Karpas-422 (cell line): ENCODE measurements around the gene TFAP2E. TPM values are rescaled to one million over a fixed set of nuclear protein-coding genes. Genes with fewer than 3 reads are reported as not detected.
A peak's percentile ranks its signal among the peaks of the same experiment; 100 is the strongest.
"Not testable (repeated sequence)": the region's sequence is repeated elsewhere in the genome, so short reads cannot be mapped to it uniquely, and the experiment has no call there.

Experiments used
- DNase-seq: peaks from one replicate; pipeline ENCODE4 v3.0.0-alpha.2; 2015
- H2AFZ ChIP-seq: fragments of 200-600 bp; sonication (generic); 2 replicates; pipeline ENCODE4 v1.6.1; 2014; ENCODE audit warnings: antibody characterized with exemption, low read length, mixed read lengths
- H3K27ac ChIP-seq: fragments of 200-600 bp; sonication (generic); 2 replicates; pipeline ENCODE4 v1.5.1; 2014; ENCODE audit warnings: mild to moderate bottlenecking, low read length, moderate library complexity
- H3K27me3 ChIP-seq: fragments of 200-600 bp; sonication (generic); 2 replicates; pipeline ENCODE4 v1.6.1; 2014; ENCODE audit warnings: low read length, mixed read lengths
- H3K36me3 ChIP-seq: fragments of 200-600 bp; sonication (generic); 2 replicates; pipeline ENCODE4 v1.6.1; 2014; ENCODE audit warnings: low read length, mixed read lengths; ENCODE audit not compliant: insufficient read depth
- H3K4me1 ChIP-seq: fragments of 200-600 bp; sonication (generic); 2 replicates; pipeline ENCODE4 v1.6.1; 2014; ENCODE audit warnings: mild to moderate bottlenecking, low read length, mixed read lengths
- H3K4me2 ChIP-seq: fragments of 200-600 bp; sonication (generic); 2 replicates; pipeline ENCODE4 v1.6.1; 2014; ENCODE audit warnings: low read length, low read depth, mild to moderate bottlenecking; ENCODE audit not compliant: poor library complexity, severe bottlenecking
- H3K4me3 ChIP-seq: fragments of 200-600 bp; sonication (generic); 2 replicates; pipeline ENCODE4 v1.5.1; 2014; ENCODE audit warnings: mild to moderate bottlenecking, antibody characterized with exemption, low read length, mixed read lengths
- H3K79me2 ChIP-seq: fragments of 200-600 bp; sonication (generic); 2 replicates; pipeline ENCODE4 v1.6.1; 2014; ENCODE audit warnings: mild to moderate bottlenecking, low read length, mixed read lengths
- H3K9ac ChIP-seq: fragments of 200-600 bp; sonication (generic); 2 replicates; pipeline ENCODE4 v1.6.0; 2014; ENCODE audit warnings: low read length
- H3K9me2 ChIP-seq: fragments of 200-600 bp; sonication (generic), shearing (Covaris generic); replicated peaks from 2 replicates; pipeline ENCODE4 v1.6.0; 2014; ENCODE audit warnings: mild to moderate bottlenecking, low read length, moderate library complexity; ENCODE audit not compliant: insufficient read depth
- H3K9me3 ChIP-seq: fragments of 300-700, 200-600 bp; sonication (generic); 2 replicates; pipeline ENCODE4 v1.6.1; 2014; ENCODE audit warnings: low read length, mixed read lengths
- H4K20me1 ChIP-seq: fragments of 200-600 bp; sonication (generic); 2 replicates; pipeline ENCODE4 v1.6.1; 2014; ENCODE audit warnings: mild to moderate bottlenecking, antibody characterized with exemption, low read length, low read depth; ENCODE audit not compliant: insufficient read depth
- total RNA-seq: library from RNA; depleted of rRNA; stranded (reverse); fragments of >200 nt; shearing (Covaris generic); gene quantifications from 2 replicates; pipeline ENCODE4 v1.2.3, GENCODE V29; 2014; ENCODE audit warnings: low replicate concordance

Gene TFAP2E
- total RNA-seq, 1 experiment from 2014 or later = 0.56 TPM

DNA sequence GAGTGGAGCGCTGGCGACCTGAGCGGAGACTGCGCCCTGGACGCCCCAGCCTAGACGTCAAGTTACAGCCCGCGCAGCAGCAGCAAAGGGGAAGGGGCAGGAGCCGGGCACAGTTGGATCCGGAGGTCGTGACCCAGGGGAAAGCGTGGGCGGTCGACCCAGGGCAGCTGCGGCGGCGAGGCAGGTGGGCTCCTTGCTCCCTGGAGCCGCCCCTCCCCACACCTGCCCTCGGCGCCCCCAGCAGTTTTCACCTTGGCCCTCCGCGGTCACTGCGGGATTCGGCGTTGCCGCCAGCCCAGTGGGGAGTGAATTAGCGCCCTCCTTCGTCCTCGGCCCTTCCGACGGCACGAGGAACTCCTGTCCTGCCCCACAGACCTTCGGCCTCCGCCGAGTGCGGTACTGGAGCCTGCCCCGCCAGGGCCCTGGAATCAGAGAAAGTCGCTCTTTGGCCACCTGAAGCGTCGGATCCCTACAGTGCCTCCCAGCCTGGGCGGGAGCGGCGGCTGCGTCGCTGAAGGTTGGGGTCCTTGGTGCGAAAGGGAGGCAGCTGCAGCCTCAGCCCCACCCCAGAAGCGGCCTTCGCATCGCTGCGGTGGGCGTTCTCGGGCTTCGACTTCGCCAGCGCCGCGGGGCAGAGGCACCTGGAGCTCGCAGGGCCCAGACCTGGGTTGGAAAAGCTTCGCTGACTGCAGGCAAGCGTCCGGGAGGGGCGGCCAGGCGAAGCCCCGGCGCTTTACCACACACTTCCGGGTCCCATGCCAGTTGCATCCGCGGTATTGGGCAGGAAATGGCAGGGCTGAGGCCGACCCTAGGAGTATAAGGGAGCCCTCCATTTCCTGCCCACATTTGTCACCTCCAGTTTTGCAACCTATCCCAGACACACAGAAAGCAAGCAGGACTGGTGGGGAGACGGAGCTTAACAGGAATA lies 4.2 kb downstream of the TFAP2E start:
- Histone ChIP-seq H3K9me2 (no peaks in the 10 kb centered on the region), H2AFZ (peak overlapping the region; percentile 99), H3K36me3 (no peaks in the 10 kb centered on the region), H3K27ac (no peak overlapping the region), H3K4me3 (peak overlapping the region; percentile 67), H3K9me3 (no peaks in the 10 kb centered on the region), H3K79me2 (no peaks in the 10 kb centered on the region), H3K9ac (peak overlapping the region; percentile 70), H3K27me3 (no peaks in the 10 kb centered on the region), H4K20me1 (no peaks in the 10 kb centered on the region), H3K4me2 (peak overlapping the region; percentile 87), H3K4me1 (peaks cover 40% of the 10 kb centered on the region)
- DNase-seq = peak; percentile 86

DNA sequence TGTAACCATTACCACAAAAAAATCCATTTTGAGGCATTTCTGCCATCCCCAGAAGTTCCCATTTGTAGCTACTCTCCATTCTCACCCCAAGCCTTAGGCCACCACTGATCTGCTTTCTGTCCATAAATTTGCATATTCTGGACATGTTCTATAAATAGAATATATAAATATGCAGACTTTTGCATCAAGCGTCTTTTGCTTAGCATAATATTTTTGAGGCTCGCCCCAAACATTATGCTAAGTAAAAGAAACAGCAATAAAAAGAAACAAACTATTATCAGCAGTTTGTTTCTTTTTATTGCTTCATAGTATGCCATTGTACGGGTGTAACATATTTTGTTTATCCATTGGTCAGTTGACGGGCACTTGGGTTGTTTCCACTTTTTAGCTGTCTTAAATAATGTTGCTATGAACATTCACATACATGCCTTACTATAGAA lies 7.9 kb downstream of the TFAP2E start:
- Histone ChIP-seq H3K4me2 (peak overlapping the region; percentile 8), H3K4me1 (peaks cover 40% of the 10 kb centered on the region), H3K27ac (no peak overlapping the region), H2AFZ (no peak overlapping the region), H3K79me2 (no peaks in the 10 kb centered on the region), H3K9me2 (no peaks in the 10 kb centered on the region), H3K9ac (no peak overlapping the region), H4K20me1 (no peaks in the 10 kb centered on the region), H3K36me3 (no peaks in the 10 kb centered on the region), H3K27me3 (no peaks in the 10 kb centered on the region), H3K9me3 (no peaks in the 10 kb centered on the region), H3K4me3 (no peak overlapping the region)
- DNase-seq = peak; percentile 51

DNA sequence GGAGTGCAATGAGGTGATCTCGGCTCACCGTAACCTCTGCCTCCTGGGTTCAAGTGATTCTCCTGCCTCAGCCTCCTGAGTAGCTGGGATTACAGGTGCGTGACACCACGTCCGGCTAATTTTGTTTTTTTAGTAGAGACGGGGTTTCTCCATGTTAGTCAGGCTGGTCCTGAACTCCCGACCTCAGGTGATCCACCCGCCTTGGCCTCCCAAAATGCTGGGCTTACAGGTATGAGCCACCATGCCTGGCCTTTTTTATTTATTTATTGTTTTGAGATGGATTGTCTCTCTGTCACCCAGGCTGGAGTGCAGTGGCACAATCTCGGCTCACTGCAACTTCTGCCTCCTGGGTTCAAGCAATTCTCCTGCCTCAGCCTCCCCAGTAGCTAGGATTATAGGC lies 8.5 kb downstream of the TFAP2E start:
- not testable (repeated sequence) for H3K9ac ChIP-seq, H3K27me3 ChIP-seq, DNase-seq, H3K9me3 ChIP-seq, H4K20me1 ChIP-seq, H3K27ac ChIP-seq, H3K4me2 ChIP-seq, H3K79me2 ChIP-seq, H3K4me3 ChIP-seq, H3K9me2 ChIP-seq, H2AFZ ChIP-seq, H3K36me3 ChIP-seq
- H3K4me1 ChIP-seq = peaks cover 40% of the 10 kb centered on the region

DNA sequence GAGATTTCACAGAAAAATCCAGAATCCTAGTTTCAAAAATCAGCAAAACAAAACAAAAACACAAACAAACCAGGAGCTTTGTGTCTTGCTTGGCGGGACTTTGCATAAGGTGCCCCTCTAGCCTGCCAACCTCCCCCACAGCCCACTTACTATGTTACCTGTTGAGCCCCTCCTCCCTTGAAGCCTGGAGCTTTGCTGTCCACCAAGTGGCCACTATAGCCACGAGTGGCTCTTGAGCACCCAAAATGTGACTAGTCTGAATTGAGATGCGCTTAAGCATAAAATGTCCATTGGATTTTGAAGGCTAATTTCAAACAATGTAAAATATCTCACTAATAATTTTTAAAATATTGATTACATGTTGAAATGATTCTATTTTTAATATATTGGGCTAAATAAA lies 12.2 kb downstream of the TFAP2E start:
- no peak overlapping the region for H3K4me3 ChIP-seq
- H3K9me2 ChIP-seq = no peaks in the 10 kb centered on the region
- H4K20me1 ChIP-seq = no peaks in the 10 kb centered on the region
- H2AFZ ChIP-seq = no peak overlapping the region
- no peaks in the 10 kb centered on the region for H3K79me2 ChIP-seq
- H3K36me3 ChIP-seq = no peaks in the 10 kb centered on the region
- no peak overlapping the region for H3K4me2 ChIP-seq
- peaks cover 19% of the 10 kb centered on the region for H3K4me1 ChIP-seq
- H3K9ac ChIP-seq = no peak overlapping the region
- no peaks in the 10 kb centered on the region for H3K27me3 ChIP-seq
- H3K9me3 ChIP-seq = no peaks in the 10 kb centered on the region
- no peak overlapping the region for H3K27ac ChIP-seq
- DNase-seq = no peak

DNA sequence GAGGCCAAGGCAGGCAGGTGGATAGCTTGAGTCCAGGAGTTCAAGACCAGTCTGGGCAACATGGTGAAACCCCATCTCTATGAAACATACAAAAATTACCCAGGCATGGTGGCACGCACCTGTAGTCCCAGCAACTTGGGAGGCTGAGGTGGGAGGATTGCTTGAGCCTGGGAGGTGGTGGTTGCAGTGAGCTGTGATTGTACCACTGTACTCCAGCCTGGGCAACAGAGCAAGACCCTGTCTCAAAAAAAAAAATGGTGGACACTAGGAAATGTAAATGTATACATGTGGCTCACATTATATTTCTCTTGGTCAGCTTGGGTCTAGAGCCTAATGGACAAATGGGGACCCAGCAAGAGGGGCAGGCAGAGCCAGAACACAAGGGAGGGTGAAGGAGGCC lies 12.7 kb downstream of the TFAP2E start:
- not testable (repeated sequence) for H4K20me1 ChIP-seq, H3K27ac ChIP-seq, H3K4me3 ChIP-seq, H3K4me2 ChIP-seq, H2AFZ ChIP-seq, H3K9ac ChIP-seq, H3K79me2 ChIP-seq, H3K9me3 ChIP-seq, H3K36me3 ChIP-seq, H3K27me3 ChIP-seq, DNase-seq, H3K9me2 ChIP-seq
- H3K4me1 ChIP-seq = peaks cover 14% of the 10 kb centered on the region

DNA sequence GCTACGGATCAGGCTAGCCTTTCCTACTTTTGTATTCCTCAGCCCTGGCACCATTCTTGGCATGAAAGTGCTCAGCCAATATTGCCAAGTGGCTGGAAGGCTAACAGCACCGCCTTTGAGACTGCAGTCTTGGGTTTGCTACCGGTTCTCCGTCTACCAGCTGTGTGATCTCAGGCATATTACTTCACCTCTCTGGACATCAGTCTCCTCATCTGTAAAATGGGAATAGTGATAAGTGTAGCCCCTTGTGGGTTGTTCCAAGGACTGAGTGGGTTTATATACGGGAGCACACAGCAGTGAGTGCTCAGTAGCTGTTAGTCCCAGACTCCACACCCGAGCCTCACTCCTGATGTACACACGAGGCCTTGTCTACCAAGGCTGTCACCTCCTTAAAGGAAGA lies 13.7 kb downstream of the TFAP2E start:
- H3K9me3 ChIP-seq = no peaks in the 10 kb centered on the region
- DNase-seq = no peak
- H3K4me1 ChIP-seq = peaks cover 4% of the 10 kb centered on the region
- no peak overlapping the region for H3K27ac ChIP-seq
- no peaks in the 10 kb centered on the region for H4K20me1 ChIP-seq
- H2AFZ ChIP-seq = no peak overlapping the region
- H3K4me3 ChIP-seq = no peak overlapping the region
- no peak overlapping the region for H3K9ac ChIP-seq
- no peaks in the 10 kb centered on the region for H3K9me2 ChIP-seq
- H3K36me3 ChIP-seq = no peaks in the 10 kb centered on the region
- no peak overlapping the region for H3K4me2 ChIP-seq
- no peaks in the 10 kb centered on the region for H3K79me2 ChIP-seq
- no peaks in the 10 kb centered on the region for H3K27me3 ChIP-seq

DNA sequence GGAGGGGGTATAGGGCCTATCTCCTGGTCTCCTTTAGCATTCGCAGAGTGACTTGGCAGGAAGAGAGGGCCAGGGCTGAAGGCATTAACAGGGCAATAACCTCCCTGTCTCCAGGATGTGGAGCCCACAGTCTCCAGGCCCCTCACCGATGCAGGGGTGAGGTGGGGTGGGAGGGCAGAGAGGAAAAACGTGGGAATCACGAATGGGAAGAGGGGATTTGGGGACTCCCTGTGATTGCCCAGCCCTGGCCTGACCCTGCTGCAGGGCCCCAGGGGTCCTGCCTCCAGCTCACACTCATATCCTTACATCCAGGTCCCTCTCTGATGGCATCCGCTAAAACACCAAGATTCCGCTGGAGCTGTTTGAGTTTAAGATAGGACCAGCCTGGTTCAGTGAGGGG lies 14.6 kb downstream of the TFAP2E start:
- Histone ChIP-seq H3K4me2 (no peak overlapping the region), H3K9me3 (no peaks in the 10 kb centered on the region), H3K4me3 (no peak overlapping the region), H3K4me1 (no peaks in the 10 kb centered on the region), H3K79me2 (no peaks in the 10 kb centered on the region), H3K9ac (no peak overlapping the region), H2AFZ (no peak overlapping the region), H4K20me1 (no peaks in the 10 kb centered on the region), H3K9me2 (no peaks in the 10 kb centered on the region), H3K27me3 (no peaks in the 10 kb centered on the region), H3K36me3 (no peaks in the 10 kb centered on the region), H3K27ac (no peak overlapping the region)
- no peak for DNase-seq

DNA sequence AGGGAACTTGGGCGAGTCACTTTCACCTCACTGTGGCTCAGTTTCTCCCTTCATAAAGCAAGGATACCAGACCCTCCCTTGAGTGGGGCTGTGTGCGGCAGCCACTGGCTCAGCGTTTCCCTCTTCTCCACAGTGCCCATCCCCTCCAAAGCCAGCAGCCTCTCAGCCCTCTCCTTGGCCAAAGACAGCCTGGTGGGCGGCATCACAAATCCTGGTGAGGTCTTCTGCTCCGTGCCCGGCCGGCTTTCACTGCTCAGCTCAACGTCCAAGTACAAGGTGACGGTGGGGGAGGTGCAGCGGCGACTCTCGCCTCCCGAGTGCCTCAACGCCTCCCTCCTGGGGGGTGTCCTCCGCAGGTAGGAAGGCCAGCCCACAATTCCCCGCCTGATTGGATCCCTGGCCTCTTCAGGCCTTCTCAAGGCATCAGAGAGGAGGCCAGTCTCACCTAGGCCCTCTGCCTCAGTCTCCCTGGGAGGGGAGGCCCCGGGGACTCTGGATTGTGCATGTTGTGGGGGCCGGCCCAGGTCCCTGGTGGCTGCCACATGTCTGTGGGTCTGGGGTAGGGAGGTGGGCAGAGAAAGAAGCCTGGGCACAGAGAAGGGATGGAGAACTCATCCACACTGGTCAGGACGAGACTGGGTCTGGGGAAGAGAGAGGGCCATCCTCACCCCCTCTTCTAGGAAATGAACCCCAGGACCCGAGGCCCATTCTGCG lies 15.2 kb downstream of the TFAP2E start:
- Histone ChIP-seq H3K27ac (no peak overlapping the region), H3K9ac (no peak overlapping the region)

More for the DNA sequence above, 15.2 kb downstream of the TFAP2E start:
- Histone ChIP-seq H3K9me3 (no peaks in the 10 kb centered on the region), H3K79me2 (no peaks in the 10 kb centered on the region), H3K4me1 (no peaks in the 10 kb centered on the region), H3K9me2 (no peaks in the 10 kb centered on the region), H3K4me2 (no peak overlapping the region), H3K4me3 (no peak overlapping the region), H3K36me3 (no peaks in the 10 kb centered on the region), H3K27me3 (no peaks in the 10 kb centered on the region), H2AFZ (no peak overlapping the region), H4K20me1 (no peaks in the 10 kb centered on the region)
- DNase-seq = no peak
